A549 (cell line): ENCODE results near the gene POLE2. TPM values are rescaled to one million over a fixed set of nuclear protein-coding genes. Genes with fewer than 3 reads are reported as not detected.

ENCODE experiments used
- ATAC-seq, 2 experiments: fragments of 200-7000 bp in 1 of 2; fragments of >200 bp in 1 of 2; cut with Nextera tagmentation in 1 of 2; cut with Tn5 transposase in 1 of 2; 3 replicates each; pipeline versions ENCODE4 v1.8.0 to v1.9.1; 2018 to 2020; ENCODE audit warnings: mild to moderate bottlenecking in 1 of 2, moderate library complexity in 1 of 2
- CTCF ChIA-PET: fragments of 300-600 bp; sonication (Branson Sonifier 250); formaldehyde crosslinking; extraction: SDS; loops from one replicate; lab custom pipeline; 2021; ENCODE audit warnings: antibody characterized with exemption, inconsistent platforms; lab: Yijun Ruan, JAX
- POLR2A ChIA-PET: fragments of 350-600 bp; formaldehyde crosslinking; extraction: SDS; loops from one replicate; lab custom pipeline; 2021; ENCODE audit warnings: antibody characterized with exemption, inconsistent platforms; lab: Yijun Ruan, JAX
- DNase-seq, 2 experiments: peaks; one replicate each; pipeline versions ENCODE4 v3.0.0 to v3.0.0-alpha.2; 2011 to 2016; ENCODE audit warnings: low read depth in 1 of 2, low spot score in 1 of 2
- FAIRE-seq: peaks from 2 replicates; lab custom pipeline; 2011; peaks lifted over from hg19 to GRCh38; lab: Jason Lieb, UNC
- H3K27ac ChIP-seq, 2 experiments: fragments of >200 bp; sonication (Bioruptor Twin); formaldehyde crosslinking; 3 replicates each; pipeline ENCODE4 v1.5.1; 2016 to 2017
- H3K4me1 ChIP-seq: fragments of >200 bp; sonication (Bioruptor Twin); formaldehyde crosslinking; 3 replicates; pipeline ENCODE4 v1.6.1; 2016
- H3K4me2 ChIP-seq: fragments of >200 bp; sonication (Bioruptor Twin); formaldehyde crosslinking; 3 replicates; pipeline ENCODE4 v1.6.1; 2016
- H3K4me3 ChIP-seq: fragments of >200 bp; sonication (Bioruptor Twin); formaldehyde crosslinking; 3 replicates; pipeline ENCODE4 v1.5.1; 2016
- H3K9me3 ChIP-seq: fragments of >200 bp; sonication (Bioruptor Twin); formaldehyde crosslinking; 3 replicates; pipeline ENCODE4 v1.6.1; 2016
- BHLHE40 ChIP-seq: IDR thresholded peaks from 2 replicates; pipeline ENCODE4 v1.6.1; 2012; ENCODE audit warnings: low read depth, low read length, inconsistent platforms
- CBX8 ChIP-seq: fragments of 200-600 bp; sonication (generic); IDR thresholded peaks from 2 replicates; pipeline ENCODE4 v1.6.1; 2016
- CHD2 ChIP-seq: fragments of 150-350 bp; IDR thresholded peaks from 2 replicates; pipeline ENCODE4 v1.6.1; 2014; ENCODE audit warnings: low read length; ENCODE audit not compliant: partially characterized antibody
- HDAC2 ChIP-seq: fragments of 200-600 bp; sonication (generic); IDR thresholded peaks from 2 replicates; pipeline ENCODE4 v1.6.1; 2016
- JUNB ChIP-seq: fragments of >200 bp; sonication (Bioruptor Twin); formaldehyde crosslinking; IDR thresholded peaks from 2 replicates; pipeline ENCODE4 v1.6.1; 2016
- KDM5A ChIP-seq: fragments of 200-600 bp; sonication (generic); IDR thresholded peaks from 2 replicates; pipeline ENCODE4 v1.6.1; 2016; ENCODE audit warnings: antibody characterized with exemption, mild to moderate bottlenecking
- MYC ChIP-seq: IDR thresholded peaks from 2 replicates; pipeline ENCODE4 v1.6.1; 2012; ENCODE audit warnings: mild to moderate bottlenecking, inconsistent platforms, low read length, improper control_type of control experiment, borderline replicate concordance
- PHF8 ChIP-seq: fragments of 200-600 bp; sonication (generic); IDR thresholded peaks from 2 replicates; pipeline ENCODE4 v1.6.1; 2016; ENCODE audit warnings: low read depth, mild to moderate bottlenecking, antibody characterized with exemption, moderate library complexity, borderline replicate concordance
- POLR2A ChIP-seq: IDR thresholded peaks from 2 replicates; pipeline ENCODE4 v1.6.1; 2012; ENCODE audit warnings: mild to moderate bottlenecking, low read length
- RARB ChIP-seq: fragments of 250-450 bp; sonication (Bioruptor Pico); IDR thresholded peaks from 2 replicates; pipeline ENCODE4 v1.8.0; 2021; ENCODE audit warnings: mild to moderate bottlenecking, moderate library complexity
- SMC3 ChIP-seq: fragments of >200 bp; sonication (Bioruptor Twin); formaldehyde crosslinking; IDR thresholded peaks from 3 replicates; pipeline ENCODE4 v1.6.1; 2018; ENCODE audit warnings: inconsistent platforms
- TFCP2L1 ChIP-seq: fragments of 250-450 bp; sonication (Bioruptor Pico); IDR thresholded peaks from 2 replicates; pipeline ENCODE4 v1.5.0; 2021; ENCODE audit warnings: mild to moderate bottlenecking
- TP53 ChIP-seq: fragments of 250-450 bp; sonication (Bioruptor Pico); IDR thresholded peaks from 2 replicates; pipeline ENCODE4 v1.5.0; 2021; ENCODE audit warnings: mild to moderate bottlenecking, moderate library complexity
- ZC3H11A ChIP-seq: fragments of 450-650 bp; IDR thresholded peaks from 2 replicates; pipeline ENCODE4 v1.6.1; 2014; ENCODE audit warnings: antibody characterized with exemption, mild to moderate bottlenecking
- ZFP36 ChIP-seq: fragments of 450-650 bp; IDR thresholded peaks from 2 replicates; pipeline ENCODE4 v1.6.1; 2014; ENCODE audit warnings: borderline replicate concordance; ENCODE audit not compliant: partially characterized antibody
- WGBS: methylation state at CpG from one replicate; pipeline ENCODE4 v1.1.6; 2017; ENCODE audit errors: missing lambda C conversion rate; 5-methylcytosine and 5-hydroxymethylcytosine counted together
- polyA plus RNA-seq, 4 experiments: library from polyadenylated mRNA; depleted of rRNA in 3 of 4; stranded (reverse); fragments of >200 nt; fragmentation: RNase III in 1 of 4; extraction: RNeasy Plus Mini Kit Qiagen cat#74134 plus additional on column Dnase treatment in 1 of 4; gene quantifications; 2 replicates in 3 of 4; 3 replicates in 1 of 4; pipeline ENCODE4 v1.2.3, GENCODE V29; 2011 to 2017
- TF ChIP-seq, protein P1 (sequence below): fragments of 200-600 bp; sonication (generic); IDR thresholded peaks from 2 replicates; pipeline ENCODE4 v1.6.1; 2016; ENCODE audit warnings: antibody characterized with exemption, mild to moderate bottlenecking, moderate library complexity
- TF ChIP-seq, protein P2 (sequence below): fragments of >200 bp; sonication (Bioruptor Twin); formaldehyde crosslinking; IDR thresholded peaks from 3 replicates; pipeline ENCODE4 v1.6.1; 2016
- TF ChIP-seq, protein P3 (sequence below): fragments of 250-450 bp; sonication (Bioruptor Pico); IDR thresholded peaks from 2 replicates; pipeline ENCODE4 v1.5.0; 2021; ENCODE audit warnings: mild to moderate bottlenecking, moderate library complexity, borderline replicate concordance
- TF ChIP-seq, protein P4 (sequence below): fragments of >200 bp; sonication (Bioruptor Twin); formaldehyde crosslinking; IDR thresholded peaks from 3 replicates; pipeline ENCODE4 v1.5.1; 2016
- TF ChIP-seq, protein P5 (sequence below): IDR thresholded peaks from 2 replicates; pipeline ENCODE4 v1.6.1; 2012
- TF ChIP-seq, protein P6 (sequence below): fragments of 150-350 bp; IDR thresholded peaks from 2 replicates; pipeline ENCODE4 v1.6.1; 2014; ENCODE audit warnings: low read depth, mild to moderate bottlenecking, low read length

Gene POLE2
- polyA plus RNA-seq, 2 of the 4 experiments (the other 2 are of a cell fraction), result 20.2 to 28.1 TPM

DNA sequence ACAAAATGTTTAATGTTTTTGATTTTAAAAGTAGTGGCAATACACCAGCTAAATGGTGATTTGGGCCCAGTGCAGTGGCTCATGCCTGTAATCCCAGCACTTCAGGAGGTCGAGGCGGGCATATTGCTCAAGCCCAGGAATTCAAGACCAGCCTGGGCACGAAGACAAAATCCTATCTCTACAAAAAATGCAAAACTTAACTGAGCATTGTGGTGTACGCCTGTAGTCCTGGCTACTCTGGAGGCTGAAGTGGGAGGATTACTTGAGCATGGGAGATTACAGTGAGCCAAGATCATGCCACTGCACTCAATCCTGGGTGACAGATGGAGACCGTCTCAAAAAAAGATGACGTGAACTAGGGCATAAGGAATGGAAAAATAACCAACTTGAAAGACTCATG is 72.2 kb downstream of the POLE2 start (continued):
- TF ChIP-seq, protein P1, sequence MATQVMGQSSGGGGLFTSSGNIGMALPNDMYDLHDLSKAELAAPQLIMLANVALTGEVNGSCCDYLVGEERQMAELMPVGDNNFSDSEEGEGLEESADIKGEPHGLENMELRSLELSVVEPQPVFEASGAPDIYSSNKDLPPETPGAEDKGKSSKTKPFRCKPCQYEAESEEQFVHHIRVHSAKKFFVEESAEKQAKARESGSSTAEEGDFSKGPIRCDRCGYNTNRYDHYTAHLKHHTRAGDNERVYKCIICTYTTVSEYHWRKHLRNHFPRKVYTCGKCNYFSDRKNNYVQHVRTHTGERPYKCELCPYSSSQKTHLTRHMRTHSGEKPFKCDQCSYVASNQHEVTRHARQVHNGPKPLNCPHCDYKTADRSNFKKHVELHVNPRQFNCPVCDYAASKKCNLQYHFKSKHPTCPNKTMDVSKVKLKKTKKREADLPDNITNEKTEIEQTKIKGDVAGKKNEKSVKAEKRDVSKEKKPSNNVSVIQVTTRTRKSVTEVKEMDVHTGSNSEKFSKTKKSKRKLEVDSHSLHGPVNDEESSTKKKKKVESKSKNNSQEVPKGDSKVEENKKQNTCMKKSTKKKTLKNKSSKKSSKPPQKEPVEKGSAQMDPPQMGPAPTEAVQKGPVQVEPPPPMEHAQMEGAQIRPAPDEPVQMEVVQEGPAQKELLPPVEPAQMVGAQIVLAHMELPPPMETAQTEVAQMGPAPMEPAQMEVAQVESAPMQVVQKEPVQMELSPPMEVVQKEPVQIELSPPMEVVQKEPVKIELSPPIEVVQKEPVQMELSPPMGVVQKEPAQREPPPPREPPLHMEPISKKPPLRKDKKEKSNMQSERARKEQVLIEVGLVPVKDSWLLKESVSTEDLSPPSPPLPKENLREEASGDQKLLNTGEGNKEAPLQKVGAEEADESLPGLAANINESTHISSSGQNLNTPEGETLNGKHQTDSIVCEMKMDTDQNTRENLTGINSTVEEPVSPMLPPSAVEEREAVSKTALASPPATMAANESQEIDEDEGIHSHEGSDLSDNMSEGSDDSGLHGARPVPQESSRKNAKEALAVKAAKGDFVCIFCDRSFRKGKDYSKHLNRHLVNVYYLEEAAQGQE, result no peak
- no peak for TF ChIP-seq KDM5A
- TF ChIP-seq, protein P2, sequence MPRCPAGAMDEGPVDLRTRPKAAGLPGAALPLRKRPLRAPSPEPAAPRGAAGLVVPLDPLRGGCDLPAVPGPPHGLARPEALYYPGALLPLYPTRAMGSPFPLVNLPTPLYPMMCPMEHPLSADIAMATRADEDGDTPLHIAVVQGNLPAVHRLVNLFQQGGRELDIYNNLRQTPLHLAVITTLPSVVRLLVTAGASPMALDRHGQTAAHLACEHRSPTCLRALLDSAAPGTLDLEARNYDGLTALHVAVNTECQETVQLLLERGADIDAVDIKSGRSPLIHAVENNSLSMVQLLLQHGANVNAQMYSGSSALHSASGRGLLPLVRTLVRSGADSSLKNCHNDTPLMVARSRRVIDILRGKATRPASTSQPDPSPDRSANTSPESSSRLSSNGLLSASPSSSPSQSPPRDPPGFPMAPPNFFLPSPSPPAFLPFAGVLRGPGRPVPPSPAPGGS, result no peak
- no peak for TF ChIP-seq MYC
- TF ChIP-seq BHLHE40, result no peak
- TF ChIP-seq, all 56 proteins: peak for 0

DNA sequence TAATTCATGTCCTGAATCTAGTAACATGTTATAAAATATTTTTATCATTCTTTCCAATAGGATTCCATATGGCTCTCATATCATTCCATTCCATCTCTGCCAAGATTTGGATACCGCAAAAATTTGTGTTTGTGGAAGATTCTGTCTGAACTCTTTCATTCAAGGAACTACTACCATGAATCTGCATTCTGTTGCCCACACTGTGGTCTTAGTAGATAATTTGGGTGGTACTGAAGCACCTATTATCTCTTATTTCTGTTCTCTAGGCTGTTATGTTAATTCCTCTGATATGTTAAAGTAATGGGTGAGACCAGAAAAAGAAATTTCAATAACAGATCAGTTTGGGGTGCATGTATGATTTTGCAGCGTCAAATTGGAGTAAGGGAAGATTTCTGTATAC is 73.8 kb downstream of the POLE2 start:
- Histone ChIP-seq H3K27ac (no peak overlapping the region), H3K4me2 (no peak overlapping the region), H3K4me1 (peaks cover 27% of the 10 kb centered on the region), H3K9me3 (no peaks in the 10 kb centered on the region), H3K4me3 (no peak overlapping the region)
- ATAC-seq (no peak), FAIRE-seq (no peak), DNase-seq (no peak)
- 90% methylated on average over 2 of the region's 2 CpGs for WGBS
- CTCF ChIA-PET, result interaction anchor here (0.9 to 1.5 kb wide), 3 partner anchors 9 to 27 kb away, joined by 3 to 7 read pairs (median 4); partner anchors contain the start of gene DNAAF2
- POLR2A ChIA-PET, result no interaction called here
- no peak for TF ChIP-seq PHF8
- TF ChIP-seq, protein P3, sequence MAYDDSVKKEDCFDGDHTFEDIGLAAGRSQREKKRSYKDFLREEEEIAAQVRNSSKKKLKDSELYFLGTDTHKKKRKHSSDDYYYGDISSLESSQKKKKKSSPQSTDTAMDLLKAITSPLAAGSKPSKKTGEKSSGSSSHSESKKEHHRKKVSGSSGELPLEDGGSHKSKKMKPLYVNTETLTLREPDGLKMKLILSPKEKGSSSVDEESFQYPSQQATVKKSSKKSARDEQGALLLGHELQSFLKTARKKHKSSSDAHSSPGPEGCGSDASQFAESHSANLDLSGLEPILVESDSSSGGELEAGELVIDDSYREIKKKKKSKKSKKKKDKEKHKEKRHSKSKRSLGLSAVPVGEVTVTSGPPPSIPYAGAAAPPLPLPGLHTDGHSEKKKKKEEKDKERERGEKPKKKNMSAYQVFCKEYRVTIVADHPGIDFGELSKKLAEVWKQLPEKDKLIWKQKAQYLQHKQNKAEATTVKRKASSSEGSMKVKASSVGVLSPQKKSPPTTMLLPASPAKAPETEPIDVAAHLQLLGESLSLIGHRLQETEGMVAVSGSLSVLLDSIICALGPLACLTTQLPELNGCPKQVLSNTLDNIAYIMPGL (CRISPR knock-in tag), result no peak
- no peak for TF ChIP-seq POLR2A
- TF ChIP-seq, protein P4, sequence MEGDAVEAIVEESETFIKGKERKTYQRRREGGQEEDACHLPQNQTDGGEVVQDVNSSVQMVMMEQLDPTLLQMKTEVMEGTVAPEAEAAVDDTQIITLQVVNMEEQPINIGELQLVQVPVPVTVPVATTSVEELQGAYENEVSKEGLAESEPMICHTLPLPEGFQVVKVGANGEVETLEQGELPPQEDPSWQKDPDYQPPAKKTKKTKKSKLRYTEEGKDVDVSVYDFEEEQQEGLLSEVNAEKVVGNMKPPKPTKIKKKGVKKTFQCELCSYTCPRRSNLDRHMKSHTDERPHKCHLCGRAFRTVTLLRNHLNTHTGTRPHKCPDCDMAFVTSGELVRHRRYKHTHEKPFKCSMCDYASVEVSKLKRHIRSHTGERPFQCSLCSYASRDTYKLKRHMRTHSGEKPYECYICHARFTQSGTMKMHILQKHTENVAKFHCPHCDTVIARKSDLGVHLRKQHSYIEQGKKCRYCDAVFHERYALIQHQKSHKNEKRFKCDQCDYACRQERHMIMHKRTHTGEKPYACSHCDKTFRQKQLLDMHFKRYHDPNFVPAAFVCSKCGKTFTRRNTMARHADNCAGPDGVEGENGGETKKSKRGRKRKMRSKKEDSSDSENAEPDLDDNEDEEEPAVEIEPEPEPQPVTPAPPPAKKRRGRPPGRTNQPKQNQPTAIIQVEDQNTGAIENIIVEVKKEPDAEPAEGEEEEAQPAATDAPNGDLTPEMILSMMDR, result no peak
- no peak for TF ChIP-seq JUNB
- TF ChIP-seq, protein P5, sequence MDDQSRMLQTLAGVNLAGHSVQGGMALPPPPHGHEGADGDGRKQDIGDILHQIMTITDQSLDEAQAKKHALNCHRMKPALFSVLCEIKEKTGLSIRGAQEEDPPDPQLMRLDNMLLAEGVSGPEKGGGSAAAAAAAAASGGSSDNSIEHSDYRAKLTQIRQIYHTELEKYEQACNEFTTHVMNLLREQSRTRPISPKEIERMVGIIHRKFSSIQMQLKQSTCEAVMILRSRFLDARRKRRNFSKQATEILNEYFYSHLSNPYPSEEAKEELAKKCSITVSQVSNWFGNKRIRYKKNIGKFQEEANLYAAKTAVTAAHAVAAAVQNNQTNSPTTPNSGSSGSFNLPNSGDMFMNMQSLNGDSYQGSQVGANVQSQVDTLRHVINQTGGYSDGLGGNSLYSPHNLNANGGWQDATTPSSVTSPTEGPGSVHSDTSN, result no peak
- no peak for TF ChIP-seq TFCP2L1 (CRISPR knock-in tag)
- no peak for TF ChIP-seq ZC3H11A
- TF ChIP-seq, protein P6, sequence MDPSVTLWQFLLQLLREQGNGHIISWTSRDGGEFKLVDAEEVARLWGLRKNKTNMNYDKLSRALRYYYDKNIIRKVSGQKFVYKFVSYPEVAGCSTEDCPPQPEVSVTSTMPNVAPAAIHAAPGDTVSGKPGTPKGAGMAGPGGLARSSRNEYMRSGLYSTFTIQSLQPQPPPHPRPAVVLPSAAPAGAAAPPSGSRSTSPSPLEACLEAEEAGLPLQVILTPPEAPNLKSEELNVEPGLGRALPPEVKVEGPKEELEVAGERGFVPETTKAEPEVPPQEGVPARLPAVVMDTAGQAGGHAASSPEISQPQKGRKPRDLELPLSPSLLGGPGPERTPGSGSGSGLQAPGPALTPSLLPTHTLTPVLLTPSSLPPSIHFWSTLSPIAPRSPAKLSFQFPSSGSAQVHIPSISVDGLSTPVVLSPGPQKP, result no peak
- no peak for TF ChIP-seq CHD2
- TF ChIP-seq HDAC2, result no peak
- TF ChIP-seq ZFP36, result no peak
- no peak for TF ChIP-seq RARB (CRISPR knock-in tag)
- no peak for TF ChIP-seq CBX8
- TF ChIP-seq SMC3, result no peak
- no peak for TF ChIP-seq TP53 (CRISPR knock-in tag)
